ENCODE measurements around the gene ZBTB17.
"Not testable (repeated sequence)": the region's sequence is repeated elsewhere in the genome, so short reads cannot be mapped to it uniquely, and the experiment has no call there.

Gene ZBTB17

DNA sequence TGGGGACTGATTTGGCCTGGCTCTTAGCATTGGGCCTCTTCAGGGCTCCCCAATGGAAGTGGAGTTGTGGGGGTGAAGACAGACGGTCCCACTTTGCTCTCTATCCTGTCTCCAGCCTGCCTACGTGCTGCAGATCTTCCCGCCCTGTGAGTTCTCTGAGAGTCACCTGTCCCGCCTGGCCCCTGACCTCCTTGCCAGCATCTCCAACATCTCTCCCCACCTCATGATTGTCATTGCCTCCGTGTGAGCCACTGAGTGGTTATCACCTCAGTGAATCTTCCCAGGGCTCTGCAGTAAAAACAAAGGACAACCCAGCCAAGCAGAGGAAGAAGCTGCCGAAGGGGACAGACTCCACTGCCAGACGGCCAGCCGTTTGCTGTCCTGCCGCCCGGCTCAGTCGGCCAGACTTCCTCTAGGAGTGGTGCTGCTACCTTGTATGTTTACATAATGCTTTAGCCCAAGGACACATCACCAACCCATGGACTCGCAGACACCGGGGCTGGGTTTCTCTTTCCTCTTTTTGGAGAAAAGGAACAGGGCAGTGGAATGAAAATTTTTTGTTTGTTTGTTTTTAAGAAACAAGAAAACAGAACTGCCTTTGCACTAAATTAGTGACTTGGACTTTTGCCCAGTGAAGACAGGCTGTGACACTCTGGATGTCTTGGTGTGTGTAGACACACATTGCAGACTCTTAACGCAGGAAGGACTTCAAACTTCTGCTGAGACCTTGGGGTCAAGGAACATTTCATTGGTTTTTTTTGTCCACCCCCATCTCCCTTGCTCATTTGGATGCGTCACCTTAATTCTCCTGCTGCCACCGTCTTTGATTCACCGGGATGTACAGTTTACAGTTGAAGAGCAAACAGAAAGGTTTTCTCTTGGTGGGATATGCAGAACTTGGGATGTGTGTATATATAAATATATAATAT lies 36.5 kb downstream of the ZBTB17 start:
- no peak overlapping the region for H3K4me3 ChIP-seq (ENCODE audit: low read depth, low read length)

- no peak overlapping the region for H3K4me3 ChIP-seq (ENCODE audit: low read depth, low read length)
These were observed 37.2 kb downstream of the ZBTB17 start for GRCh38 chr1:15938628-15939161.

- H3K4me3 ChIP-seq (ENCODE audit: low read depth, low read length), result no peak overlapping the region
These were observed 38.2 kb downstream of the ZBTB17 start for GRCh38 chr1:15937706-15938168.

DNA sequence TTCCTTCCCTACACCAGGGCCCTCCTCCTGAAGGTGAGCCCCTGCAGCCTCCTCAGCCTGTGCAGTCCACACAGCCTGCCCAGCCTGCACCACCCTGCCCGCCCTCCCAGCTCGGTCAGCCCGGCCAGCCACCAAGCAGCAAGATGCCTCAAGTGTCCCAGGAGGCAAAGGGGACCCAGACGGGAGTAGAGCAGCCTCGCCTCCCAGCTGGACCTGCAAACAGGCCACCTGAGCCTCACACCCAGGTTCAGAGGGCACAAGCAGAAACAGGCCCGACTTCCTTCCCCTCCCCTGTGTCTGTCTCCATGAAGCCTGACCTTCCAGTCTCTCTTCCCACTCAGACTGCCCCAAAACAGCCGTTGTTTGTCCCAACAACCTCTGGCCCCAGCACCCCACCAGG lies 38.8 kb downstream of the ZBTB17 start:
- no peak overlapping the region for H3K4me3 ChIP-seq (ENCODE audit: low read depth, low read length)

GRCh38 chr1:15936025-15936424 lies 39.9 kb downstream of the ZBTB17 start:
- H3K4me3 ChIP-seq (ENCODE audit: low read depth, low read length), result no peak overlapping the region

- H3K4me3 ChIP-seq (ENCODE audit: low read depth, low read length), result no peak overlapping the region
These were observed 40.6 kb downstream of the ZBTB17 start for GRCh38 chr1:15935056-15935950.

DNA sequence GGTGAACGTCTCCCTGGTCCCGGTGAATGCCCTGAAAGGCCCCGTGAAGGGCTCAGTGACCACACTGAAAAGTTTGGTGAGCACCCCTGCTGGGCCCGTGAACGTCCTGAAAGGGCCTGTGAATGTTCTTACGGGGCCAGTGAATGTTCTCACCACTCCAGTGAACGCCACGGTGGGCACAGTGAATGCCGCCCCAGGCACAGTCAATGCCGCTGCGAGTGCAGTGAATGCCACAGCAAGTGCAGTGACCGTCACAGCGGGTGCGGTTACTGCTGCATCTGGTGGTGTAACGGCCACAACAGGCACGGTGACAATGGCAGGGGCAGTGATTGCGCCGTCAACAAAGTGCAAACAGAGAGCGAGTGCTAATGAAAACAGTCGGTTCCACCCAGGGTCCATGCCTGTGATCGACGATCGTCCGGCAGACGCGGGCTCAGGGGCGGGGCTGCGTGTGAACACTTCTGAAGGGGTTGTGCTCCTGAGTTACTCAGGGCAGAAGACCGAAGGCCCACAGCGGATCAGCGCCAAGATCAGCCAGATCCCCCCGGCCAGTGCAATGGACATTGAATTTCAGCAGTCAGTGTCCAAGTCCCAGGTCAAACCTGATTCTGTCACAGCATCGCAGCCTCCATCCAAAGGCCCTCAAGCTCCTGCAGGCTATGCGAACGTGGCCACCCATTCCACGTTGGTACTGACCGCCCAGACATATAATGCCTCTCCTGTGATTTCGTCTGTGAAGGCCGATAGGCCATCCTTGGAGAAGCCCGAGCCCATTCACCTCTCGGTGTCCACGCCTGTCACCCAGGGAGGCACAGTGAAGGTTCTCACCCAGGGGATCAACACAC lies 41.5 kb downstream of the ZBTB17 start:
- no peak overlapping the region for H3K4me3 ChIP-seq (ENCODE audit: low read depth, low read length)

DNA sequence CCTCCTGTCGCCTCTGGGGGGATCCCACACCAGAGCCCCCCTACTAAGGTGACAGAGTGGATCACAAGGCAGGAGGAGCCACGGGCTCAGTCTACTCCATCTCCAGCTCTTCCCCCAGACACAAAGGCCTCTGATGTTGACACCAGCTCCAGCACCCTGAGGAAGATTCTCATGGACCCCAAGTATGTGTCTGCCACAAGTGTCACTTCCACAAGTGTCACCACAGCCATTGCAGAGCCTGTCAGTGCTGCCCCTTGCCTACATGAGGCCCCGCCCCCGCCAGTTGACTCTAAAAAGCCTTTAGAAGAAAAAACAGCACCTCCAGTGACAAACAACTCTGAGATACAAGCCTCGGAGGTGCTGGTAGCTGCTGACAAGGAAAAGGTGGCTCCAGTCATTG lies 42.2 kb downstream of the ZBTB17 start:
- H3K4me3 ChIP-seq (ENCODE audit: low read depth, low read length), result no peak overlapping the region

- no peak overlapping the region for H3K4me3 ChIP-seq (ENCODE audit: low read depth, low read length)
These were observed 43.3 kb downstream of the ZBTB17 start for GRCh38 chr1:15932612-15933011.

DNA sequence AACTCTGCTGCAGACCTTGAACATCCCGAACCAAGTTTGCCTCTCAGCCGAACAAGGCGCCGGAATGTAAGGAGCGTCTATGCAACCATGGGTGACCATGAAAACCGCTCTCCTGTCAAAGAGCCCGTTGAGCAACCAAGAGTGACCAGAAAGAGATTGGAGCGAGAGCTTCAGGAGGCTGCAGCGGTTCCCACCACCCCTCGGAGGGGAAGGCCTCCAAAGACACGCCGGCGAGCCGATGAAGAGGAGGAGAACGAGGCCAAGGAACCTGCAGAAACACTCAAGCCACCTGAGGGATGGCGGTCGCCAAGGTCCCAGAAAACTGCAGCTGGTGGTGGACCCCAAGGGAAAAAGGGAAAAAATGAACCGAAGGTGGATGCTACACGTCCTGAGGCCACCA lies 44.0 kb downstream of the ZBTB17 start:
- no peak overlapping the region for H3K4me3 ChIP-seq (ENCODE audit: low read depth, low read length)

GRCh38 chr1:15931401-15931800 lies 44.5 kb downstream of the ZBTB17 start:
- no peak overlapping the region for H3K4me3 ChIP-seq (ENCODE audit: low read depth, low read length)

- H3K4me3 ChIP-seq (ENCODE audit: low read depth, low read length), result no peak overlapping the region
These were observed 46.6 kb downstream of the ZBTB17 start for GRCh38 chr1:15928971-15929965.

- H3K4me3 ChIP-seq (ENCODE audit: low read depth, low read length), result not testable (repeated sequence)
These were observed 49.5 kb downstream of the ZBTB17 start for GRCh38 chr1:15926448-15926847.

DNA sequence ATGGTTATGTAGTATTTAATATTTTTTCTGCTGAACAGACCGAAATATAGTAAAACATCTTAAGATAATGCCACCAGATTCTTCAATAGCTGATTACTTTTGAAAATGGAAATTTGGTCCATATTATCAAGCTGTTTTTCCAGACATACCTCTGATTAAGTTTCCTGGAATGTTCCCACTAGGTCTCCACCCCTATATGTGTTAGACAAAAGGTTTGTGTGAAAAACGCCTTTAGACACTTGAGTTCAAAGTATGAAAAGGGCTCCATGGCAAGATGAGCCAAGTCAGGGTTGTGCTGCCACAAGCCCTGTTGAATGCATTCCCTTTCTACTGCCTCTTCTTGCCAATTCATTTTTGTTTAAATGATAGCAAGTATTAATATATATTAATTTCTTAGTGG lies 52.7 kb downstream of the ZBTB17 start:
- H3K4me3 ChIP-seq (ENCODE audit: low read depth, low read length), result no peak overlapping the region

- H3K4me3 ChIP-seq (ENCODE audit: low read depth, low read length), result no peak overlapping the region
These were observed 56.8 kb downstream of the ZBTB17 start for GRCh38 chr1:15918962-15919715.

- no peak overlapping the region for H3K4me3 ChIP-seq (ENCODE audit: low read depth, low read length)
These were observed 59.0 kb downstream of the ZBTB17 start for GRCh38 chr1:15916916-15917315.

DNA sequence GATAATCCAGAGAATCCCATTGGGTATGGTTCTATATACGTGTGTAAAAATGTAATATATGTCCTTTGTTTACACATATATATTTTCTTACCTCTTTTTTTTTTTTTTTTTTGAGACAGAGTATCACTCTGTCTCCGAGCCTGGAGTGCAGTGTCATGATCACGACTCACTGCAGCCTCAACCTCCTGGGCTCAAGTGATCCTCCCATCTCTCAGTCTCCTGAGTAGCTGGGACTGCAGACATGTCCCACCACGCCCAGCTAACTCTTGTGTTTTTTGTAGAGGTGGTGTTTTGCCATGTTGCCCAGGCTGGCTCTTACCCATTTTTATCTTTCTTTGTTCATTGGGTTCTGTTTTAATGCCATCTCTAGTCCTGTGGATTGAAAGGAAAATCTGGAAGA lies 59.5 kb downstream of the ZBTB17 start:
- H3K4me3 ChIP-seq (ENCODE audit: low read depth, low read length), result no peak overlapping the region

GRCh38 chr1:15915991-15916390 lies 59.9 kb downstream of the ZBTB17 start:
- H3K4me3 ChIP-seq (ENCODE audit: low read depth, low read length), result no peak overlapping the region

GRCh38 chr1:15913607-15914006 lies 62.3 kb downstream of the ZBTB17 start:
- not testable (repeated sequence) for H3K4me3 ChIP-seq (ENCODE audit: low read depth, low read length)
